GM13977 (cell line): ENCODE data around the gene THY1.

ENCODE experiments used
- DNase-seq: peaks from one replicate; pipeline ENCODE4 v3.0.0; 2012; ENCODE audit warnings: low spot score
- CTCF ChIP-seq: IDR thresholded peaks from 2 replicates; pipeline ENCODE4 v1.5.1; 2012; ENCODE audit warnings: mild to moderate bottlenecking, control low read depth; ENCODE audit not compliant: insufficient read depth; ENCODE audit errors: extremely low read depth, missing control alignments
- in situ Hi-C: fragments of 300-500 bp; cut with MboI; formaldehyde crosslinking; loops from one replicate; pipeline ENCODE4 v1.12.0; 2022; ENCODE audit warnings: low sequenced_read_pairs, low pct_unique_long_range_greater_than_20kb, mixed read lengths, inconsistent platforms; ENCODE audit not compliant: unreplicated experiment

Gene THY1

GRCh38 chr11:119434591-119435330, 11.8 kb upstream of the THY1 start:
- no peak for DNase-seq
- no peak for TF ChIP-seq CTCF
- in situ Hi-C loops, result no loop called here

- DNase-seq, result no peak
- no peak for TF ChIP-seq CTCF
- in situ Hi-C loops, result no loop called here
These were observed 10.4 kb upstream of the THY1 start for GRCh38 chr11:119433358-119433725.

- no peak for TF ChIP-seq CTCF
- no peak for DNase-seq
- in situ Hi-C loops, result no loop called here
These were observed 9.7 kb upstream of the THY1 start for GRCh38 chr11:119432484-119433357.

GRCh38 chr11:119431523-119431922, 8.6 kb upstream of the THY1 start:
- TF ChIP-seq CTCF, result no peak
- no peak for DNase-seq
- in situ Hi-C loops, result no loop called here

GRCh38 chr11:119427279-119427678, 4.3 kb upstream of the THY1 start:
- no peak for DNase-seq
- in situ Hi-C loops, result no loop called here
- TF ChIP-seq CTCF, result no peak

- TF ChIP-seq CTCF, result no peak
- in situ Hi-C loops, result no loop called here
- DNase-seq, result no peak
These were observed 3.2 kb upstream of the THY1 start for GRCh38 chr11:119426142-119426541.
